ENCODE measurements around the gene OTUB2.

- TF ChIP-seq CTCF (IDR thresholded peaks at IDR 0.05), result no peak
- no peak for TF ChIP-seq POLR2A (IDR thresholded peaks at IDR 0.05)
Measured at GRCh38 chr14:94077111-94077821, 51.1 kb downstream of the OTUB2 start.
